GM21786 (cell line): Measurements from ENCODE around the gene RAB29.

Source experiments
- ATAC-seq: cut with Tn5 transposase; IDR thresholded peaks from one replicate; pipeline ENCODE4 v1.9.1; 2021; ENCODE audit not compliant: unreplicated experiment

Gene RAB29

DNA sequence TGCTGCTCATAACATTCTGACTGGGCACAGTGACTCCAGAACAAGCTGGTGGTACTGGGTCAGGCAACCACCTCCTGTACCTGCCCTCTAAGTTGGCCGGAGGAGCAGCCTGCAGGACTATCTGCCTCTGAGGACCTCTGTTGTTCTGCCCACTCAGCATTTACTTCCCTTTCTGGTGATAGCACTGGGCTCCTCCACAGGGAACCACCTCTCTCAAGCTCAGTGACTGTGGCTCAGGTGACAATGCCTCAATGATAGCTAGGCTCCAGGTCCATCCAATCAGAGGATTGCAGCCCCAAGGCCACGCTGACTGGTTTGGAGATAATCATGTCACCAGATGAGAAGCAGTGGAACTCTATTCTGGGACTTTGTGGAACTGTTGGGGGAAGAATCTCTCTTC, 21.9 kb upstream of the RAB29 start:
- ATAC-seq = no peak

DNA sequence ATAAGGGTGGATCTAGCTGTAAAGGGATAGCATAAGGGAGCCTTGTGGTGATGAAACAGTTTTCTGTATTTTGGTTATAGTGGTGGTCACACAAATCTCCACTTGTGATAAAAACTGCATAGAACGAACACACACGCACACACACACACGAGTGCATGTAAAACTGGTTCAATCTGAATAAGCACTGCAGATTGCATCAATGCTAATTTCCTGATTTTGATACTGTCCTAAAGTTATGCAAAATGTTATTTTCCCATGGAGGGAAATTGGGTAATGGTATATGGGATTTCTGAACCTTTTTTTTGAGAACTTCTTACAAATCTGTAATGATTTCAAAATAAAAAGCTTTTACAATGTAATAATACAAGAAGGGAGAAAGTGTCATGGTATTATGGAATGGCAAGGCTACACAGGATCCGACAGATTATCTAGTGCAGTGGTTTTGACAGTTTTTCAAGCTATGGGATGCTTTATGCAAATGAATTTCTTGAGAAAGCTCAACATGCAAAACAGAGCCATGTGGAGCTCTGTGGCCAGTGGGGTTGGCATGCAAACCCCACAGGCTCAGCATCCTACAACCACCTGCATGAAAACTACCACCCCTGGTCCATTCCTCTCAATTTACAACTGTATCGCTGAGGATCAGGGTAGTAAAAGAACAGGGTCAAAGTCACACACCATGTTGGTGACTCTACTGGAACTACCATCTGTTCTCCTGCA, 18.9 kb upstream of the RAB29 start:
- no peak for ATAC-seq

DNA sequence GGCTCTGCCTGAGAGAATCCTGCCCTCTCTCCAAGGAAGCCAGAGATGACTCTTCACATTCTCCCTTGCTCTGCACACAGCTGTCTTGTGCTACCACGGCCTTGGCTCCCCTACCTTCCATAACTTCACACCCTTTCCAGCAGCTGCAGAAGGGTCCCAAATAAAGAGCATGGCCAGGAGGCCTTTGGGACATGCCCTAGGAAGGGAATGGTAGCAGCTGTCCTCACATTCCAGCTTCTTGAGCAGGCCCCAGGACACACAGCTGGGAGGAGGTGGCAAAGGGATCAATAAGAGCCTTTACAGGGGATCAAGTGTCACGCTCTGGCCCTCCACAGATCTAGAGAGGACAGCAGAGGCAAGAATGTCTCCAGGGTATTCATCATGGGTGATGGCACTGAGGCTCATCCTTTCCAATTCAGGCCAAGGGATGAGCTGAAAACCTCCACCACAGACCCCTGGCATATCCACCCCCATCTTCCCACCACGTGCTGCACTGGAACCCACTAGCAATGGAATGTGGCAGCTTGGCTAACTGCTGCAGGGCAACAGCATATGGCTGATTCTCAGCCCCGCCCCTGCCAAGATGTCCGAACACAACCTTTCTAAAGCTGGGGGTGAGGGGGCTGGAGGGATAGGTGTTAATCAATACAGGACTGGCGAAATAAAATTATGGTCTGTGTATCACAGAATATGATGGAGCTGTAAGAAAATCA, 17.8 kb upstream of the RAB29 start:
- ATAC-seq = no peak

DNA sequence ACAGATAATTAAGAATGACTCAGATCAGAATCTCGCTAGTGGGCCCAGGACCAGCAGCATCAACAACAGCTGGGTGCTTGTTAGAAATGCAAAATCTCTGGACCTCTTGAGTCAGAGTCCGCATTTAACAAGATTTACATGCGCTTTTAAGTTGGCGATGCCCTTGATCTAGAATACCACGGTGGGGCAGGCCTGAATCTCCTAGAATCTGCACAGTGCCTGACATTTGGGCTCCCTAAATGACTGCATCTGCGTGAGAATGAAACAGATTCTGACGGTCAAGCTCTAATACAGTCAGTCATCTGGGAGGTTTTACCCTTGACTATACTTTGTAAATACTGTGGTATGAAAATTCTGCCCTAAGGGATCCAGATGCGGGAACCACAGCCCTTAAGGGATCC, 17.2 kb upstream of the RAB29 start:
- ATAC-seq = no peak

GRCh38 chr1:205791568-205792180, 16.4 kb upstream of the RAB29 start:
- ATAC-seq = peak; percentile 56

- no peak for ATAC-seq
Measured at GRCh38 chr1:205787287-205787916, 12.1 kb upstream of the RAB29 start.

DNA sequence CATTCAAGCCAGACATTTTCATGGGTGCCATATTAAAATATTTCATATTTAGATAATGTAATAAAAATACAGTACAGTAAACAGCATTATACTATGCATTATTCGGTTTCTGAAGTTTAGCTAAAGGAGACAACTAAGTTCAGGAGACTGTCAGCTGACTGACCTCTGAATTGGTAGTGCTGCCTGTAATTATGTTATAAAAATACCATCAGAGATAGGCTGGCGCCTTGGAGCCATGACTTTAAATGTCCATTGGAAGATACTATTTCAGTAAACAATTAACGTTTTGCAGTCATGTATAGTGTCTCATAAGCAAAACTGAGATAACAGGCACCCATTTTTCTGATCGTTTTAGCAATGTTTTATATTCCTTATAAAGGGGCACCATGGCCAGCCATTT, 11.3 kb upstream of the RAB29 start:
- no peak for ATAC-seq

DNA sequence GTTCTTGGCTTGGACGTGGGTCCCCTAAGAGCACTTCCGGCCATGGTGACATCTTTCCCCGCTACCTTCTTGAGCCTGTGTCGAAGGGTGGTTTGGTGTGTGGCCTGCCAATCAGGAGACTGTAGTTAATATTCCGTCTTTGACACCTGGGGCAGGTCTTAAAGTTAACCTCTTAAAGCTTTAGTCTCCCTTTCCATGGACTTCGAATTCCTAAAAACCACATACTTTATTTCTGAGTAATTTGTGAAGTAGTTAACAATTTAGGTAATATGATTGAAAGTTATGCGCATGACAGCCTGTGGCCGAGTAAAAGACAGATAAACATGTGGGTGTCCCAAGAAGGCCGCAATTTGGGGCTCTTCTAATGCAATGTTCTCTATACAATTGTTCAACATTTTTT, 10.2 kb upstream of the RAB29 start:
- no peak for ATAC-seq

DNA sequence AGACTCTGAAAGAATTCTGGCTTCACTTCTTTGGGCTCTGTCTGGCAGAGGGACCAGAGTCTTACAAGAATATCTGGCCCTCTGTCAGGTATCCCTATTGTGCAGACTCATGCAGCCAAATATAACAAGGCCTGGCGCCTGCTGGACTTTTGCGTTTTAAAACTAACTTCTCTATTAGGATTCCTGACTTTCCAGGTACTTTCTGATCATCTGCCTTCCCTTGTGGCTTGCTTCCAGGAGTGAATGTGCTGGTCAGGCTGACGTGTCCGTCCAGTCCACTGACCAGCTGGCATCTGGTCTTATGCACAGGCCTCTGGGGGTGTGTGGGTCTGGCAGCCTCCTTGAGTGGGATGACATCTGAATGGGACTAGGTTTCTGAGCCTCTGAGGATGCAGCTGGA, 8.6 kb upstream of the RAB29 start:
- no peak for ATAC-seq

DNA sequence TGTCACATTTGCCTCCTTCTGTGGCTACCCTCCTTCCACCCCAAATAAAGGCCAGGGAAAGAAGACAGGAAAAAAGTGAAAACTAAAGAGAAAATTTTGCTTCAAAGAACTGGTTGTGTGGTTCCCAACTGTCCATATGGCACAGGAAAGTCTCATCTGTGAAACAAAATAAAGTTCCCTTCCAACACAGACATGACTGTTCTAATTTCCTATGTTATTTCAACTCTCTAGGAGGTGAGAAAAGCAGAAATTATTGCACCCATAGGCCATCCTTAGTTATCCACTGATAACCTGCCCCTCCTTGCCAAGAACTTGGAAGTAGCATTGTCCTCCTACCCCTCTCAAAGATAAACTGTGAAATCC, 8.1 kb upstream of the RAB29 start:
- ATAC-seq = no peak

- ATAC-seq = no peak
Measured at GRCh38 chr1:205782627-205783432, 7.5 kb upstream of the RAB29 start.

DNA sequence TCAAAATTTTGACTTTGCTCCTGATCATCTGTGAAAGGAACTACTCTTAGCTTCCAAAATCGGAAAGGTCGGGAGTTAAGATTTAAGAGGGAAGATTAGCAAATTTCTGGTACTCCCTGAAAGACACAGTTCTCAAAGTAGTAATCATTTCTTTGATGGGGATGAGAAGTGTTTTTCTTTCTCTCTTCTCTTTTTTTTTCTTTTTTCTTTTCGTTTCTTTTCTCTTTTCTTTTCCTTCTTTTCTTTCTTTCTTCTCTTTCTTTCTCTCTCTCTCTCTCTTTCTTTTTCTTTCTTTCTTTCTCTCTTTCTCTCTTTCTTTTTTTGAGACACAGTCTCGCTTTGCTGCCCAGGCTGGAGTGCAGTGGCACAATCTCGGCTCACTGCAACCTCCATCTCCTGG, 5.1 kb upstream of the RAB29 start:
- no peak for ATAC-seq

DNA sequence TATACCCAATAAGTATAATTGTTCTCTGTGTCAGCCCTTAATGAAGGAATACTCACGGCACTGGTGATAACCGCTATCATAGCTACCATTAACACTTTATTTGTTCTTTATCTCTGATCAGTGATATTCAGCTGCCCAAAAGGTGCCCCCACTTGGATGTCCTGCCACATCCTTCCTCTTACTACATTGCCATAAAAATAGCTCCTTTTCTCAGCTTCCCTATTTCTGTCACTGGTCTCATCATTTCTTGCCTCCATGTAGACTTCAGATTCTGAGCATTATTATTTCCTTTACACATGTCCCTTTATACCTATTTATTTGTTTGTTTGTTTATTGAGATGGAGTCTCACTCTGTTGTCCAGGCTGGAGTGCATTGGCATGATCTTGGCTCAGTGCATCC, 2.7 kb upstream of the RAB29 start:
- ATAC-seq = no peak

DNA sequence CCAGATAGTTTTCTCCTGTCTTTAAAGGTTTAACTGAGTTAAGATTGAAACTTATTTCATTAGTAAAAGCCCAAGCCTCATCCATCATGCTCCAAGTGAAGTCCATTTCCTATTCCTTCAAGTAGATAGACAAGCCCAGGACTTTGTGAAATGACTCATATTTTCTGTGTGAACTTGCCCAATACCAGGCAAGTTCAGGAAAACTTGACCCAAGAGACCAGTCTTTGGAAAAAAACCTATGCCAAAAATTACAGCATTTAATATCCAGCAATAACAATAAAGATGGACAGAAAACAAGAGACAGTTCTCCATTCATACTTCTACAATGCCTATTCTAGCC, 405 bp upstream of the RAB29 start:
- no peak for ATAC-seq

GRCh38 chr1:205774198-205775014, 876 bp downstream of the RAB29 start:
- ATAC-seq = peak; percentile 28

- ATAC-seq = no peak
Measured at GRCh38 chr1:205772607-205773032, 2.7 kb downstream of the RAB29 start.

DNA sequence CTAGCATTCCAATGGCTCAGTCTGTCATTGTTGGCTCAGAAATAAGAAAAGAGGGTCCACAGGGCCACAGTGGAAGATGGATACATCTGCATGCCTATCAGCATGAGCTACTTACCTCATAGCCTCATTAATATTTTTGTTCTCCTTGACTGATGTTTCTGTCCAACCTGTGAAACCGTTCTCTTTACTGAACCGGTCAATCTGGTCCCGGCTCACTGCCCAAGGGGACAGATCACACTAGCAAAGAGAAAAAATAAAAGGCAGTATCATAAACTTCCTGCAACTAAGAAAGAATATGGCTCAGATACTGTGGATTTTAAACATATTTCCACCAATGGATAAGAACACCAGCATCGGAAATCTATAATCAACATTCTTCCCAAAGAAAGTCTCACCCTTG, 4.7 kb downstream of the RAB29 start:
- no peak for ATAC-seq

- ATAC-seq = no peak
Measured at GRCh38 chr1:205769641-205770365, 5.5 kb downstream of the RAB29 start.

DNA sequence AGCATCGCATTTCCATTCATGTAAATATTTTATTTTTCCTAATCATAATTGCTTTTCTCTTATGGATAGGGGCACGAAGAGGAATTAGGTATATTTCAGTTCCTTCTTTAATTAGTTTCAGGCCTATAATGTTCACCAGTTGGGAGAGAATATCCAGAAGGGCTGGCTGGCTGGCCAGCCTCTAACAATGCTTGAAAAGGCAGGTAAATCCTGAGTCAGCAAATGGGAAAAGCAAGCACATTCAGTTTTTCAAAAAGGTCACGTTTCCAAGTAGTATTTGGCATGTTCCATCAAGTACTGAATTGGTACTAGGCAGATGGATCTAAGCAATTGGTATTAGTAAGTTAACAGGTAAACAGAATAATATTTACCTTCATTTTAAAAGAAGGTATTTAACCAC, 8.0 kb downstream of the RAB29 start:
- ATAC-seq = no peak

DNA sequence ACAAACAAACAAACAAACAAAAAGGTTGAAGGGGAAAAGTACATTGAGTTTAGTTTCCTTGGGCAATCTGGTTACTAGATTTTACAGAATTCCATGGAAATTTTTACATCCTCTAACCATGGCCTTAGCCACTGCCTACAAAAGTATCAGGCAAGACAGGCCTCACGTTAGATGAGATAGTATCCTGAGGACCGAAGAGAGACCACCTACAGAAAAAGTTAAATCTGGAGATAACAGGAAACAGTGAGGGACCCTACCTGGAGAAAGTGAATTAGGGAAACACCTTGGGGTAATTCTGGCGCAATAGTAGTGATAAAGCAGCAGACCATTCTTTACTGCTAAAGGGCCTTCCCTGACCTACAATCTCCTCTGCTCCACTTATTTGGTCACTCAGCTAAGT, 8.7 kb downstream of the RAB29 start:
- ATAC-seq = no peak
